HL-60 (cell line): ENCODE data around the gene WDR91.

Experiments used
- TF ChIP-seq, protein P1 (sequence below): IDR thresholded peaks from one replicate; pipeline ENCODE4 v1.5.1; 2011; ENCODE audit warnings: low read length, control low read depth, inconsistent platforms; ENCODE audit not compliant: insufficient read depth
- TF ChIP-seq, protein P2 (sequence below): IDR thresholded peaks from 2 replicates; pipeline ENCODE4 v1.6.1; 2012; ENCODE audit warnings: low read depth; ENCODE audit not compliant: insufficient replicate concordance

GRCh38 chr7:135236727-135237126 lies 25.4 kb upstream of the WDR91 start:
- TF ChIP-seq, protein P1, sequence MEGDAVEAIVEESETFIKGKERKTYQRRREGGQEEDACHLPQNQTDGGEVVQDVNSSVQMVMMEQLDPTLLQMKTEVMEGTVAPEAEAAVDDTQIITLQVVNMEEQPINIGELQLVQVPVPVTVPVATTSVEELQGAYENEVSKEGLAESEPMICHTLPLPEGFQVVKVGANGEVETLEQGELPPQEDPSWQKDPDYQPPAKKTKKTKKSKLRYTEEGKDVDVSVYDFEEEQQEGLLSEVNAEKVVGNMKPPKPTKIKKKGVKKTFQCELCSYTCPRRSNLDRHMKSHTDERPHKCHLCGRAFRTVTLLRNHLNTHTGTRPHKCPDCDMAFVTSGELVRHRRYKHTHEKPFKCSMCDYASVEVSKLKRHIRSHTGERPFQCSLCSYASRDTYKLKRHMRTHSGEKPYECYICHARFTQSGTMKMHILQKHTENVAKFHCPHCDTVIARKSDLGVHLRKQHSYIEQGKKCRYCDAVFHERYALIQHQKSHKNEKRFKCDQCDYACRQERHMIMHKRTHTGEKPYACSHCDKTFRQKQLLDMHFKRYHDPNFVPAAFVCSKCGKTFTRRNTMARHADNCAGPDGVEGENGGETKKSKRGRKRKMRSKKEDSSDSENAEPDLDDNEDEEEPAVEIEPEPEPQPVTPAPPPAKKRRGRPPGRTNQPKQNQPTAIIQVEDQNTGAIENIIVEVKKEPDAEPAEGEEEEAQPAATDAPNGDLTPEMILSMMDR = no peak
- TF ChIP-seq, protein P2, sequence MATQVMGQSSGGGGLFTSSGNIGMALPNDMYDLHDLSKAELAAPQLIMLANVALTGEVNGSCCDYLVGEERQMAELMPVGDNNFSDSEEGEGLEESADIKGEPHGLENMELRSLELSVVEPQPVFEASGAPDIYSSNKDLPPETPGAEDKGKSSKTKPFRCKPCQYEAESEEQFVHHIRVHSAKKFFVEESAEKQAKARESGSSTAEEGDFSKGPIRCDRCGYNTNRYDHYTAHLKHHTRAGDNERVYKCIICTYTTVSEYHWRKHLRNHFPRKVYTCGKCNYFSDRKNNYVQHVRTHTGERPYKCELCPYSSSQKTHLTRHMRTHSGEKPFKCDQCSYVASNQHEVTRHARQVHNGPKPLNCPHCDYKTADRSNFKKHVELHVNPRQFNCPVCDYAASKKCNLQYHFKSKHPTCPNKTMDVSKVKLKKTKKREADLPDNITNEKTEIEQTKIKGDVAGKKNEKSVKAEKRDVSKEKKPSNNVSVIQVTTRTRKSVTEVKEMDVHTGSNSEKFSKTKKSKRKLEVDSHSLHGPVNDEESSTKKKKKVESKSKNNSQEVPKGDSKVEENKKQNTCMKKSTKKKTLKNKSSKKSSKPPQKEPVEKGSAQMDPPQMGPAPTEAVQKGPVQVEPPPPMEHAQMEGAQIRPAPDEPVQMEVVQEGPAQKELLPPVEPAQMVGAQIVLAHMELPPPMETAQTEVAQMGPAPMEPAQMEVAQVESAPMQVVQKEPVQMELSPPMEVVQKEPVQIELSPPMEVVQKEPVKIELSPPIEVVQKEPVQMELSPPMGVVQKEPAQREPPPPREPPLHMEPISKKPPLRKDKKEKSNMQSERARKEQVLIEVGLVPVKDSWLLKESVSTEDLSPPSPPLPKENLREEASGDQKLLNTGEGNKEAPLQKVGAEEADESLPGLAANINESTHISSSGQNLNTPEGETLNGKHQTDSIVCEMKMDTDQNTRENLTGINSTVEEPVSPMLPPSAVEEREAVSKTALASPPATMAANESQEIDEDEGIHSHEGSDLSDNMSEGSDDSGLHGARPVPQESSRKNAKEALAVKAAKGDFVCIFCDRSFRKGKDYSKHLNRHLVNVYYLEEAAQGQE = no peak
